HepG2 (cell line): Measurements from ENCODE around the gene ARHGEF1. TPM values are rescaled to one million over a fixed set of nuclear protein-coding genes. Genes with fewer than 3 reads are reported as not detected.

Experiments used
- ATAC-seq: fragments of 200-7000 bp; cut with Tn5 transposase; 3 replicates; pipeline ENCODE4 v1.9.1; 2020; ENCODE audit warnings: mild to moderate bottlenecking, moderate library complexity
- BruUV-seq: library from RNA; stranded (reverse); fragments of 400-500 nt; replicated peaks from 2 replicates; lab custom pipeline; 2021; lab: Mats Ljungman, UMichigan
- CTCF ChIA-PET: fragments of 300-600 bp; formaldehyde crosslinking; extraction: SDS; loops from one replicate; lab custom pipeline; 2021; ENCODE audit warnings: low total read pairs, inconsistent platforms, low intra/inter-chr PET ratio; lab: Yijun Ruan, JAX
- POLR2A ChIA-PET: fragments of 350-600 bp; sonication (Branson Sonifier 250); formaldehyde crosslinking; loops from one replicate; lab custom pipeline; 2020; ENCODE audit warnings: antibody characterized with exemption, inconsistent platforms; lab: Yijun Ruan, JAX
- DNase-seq: peaks from one replicate; pipeline ENCODE4 v3.0.0-alpha.2; 2015; ENCODE audit warnings: low spot score
- FAIRE-seq: peaks from 3 replicates; lab custom pipeline; 2011; peaks lifted over from hg19 to GRCh38; lab: Jason Lieb, UNC
- H2AFZ ChIP-seq: one replicate; pipeline ENCODE4 v1.6.1; 2011; ENCODE audit warnings: low read length, inconsistent platforms
- H3K27ac ChIP-seq: fragments of 300-600 bp; 3 replicates; pipeline ENCODE4 v1.8.0; 2011; ENCODE audit warnings: mixed run types, mild to moderate bottlenecking, mixed read lengths, low read length, inconsistent platforms; ENCODE audit not compliant: insufficient read depth; ENCODE audit errors: extremely low read length
- H3K27me3 ChIP-seq, 2 experiments: fragments of 200-600 bp in 1 of 2; 2 replicates in 1 of 2; 3 replicates in 1 of 2; pipeline versions ENCODE4 v1.6.0 to v1.8.0; 2011; ENCODE audit warnings: low read length in 2 of 2, mild to moderate bottlenecking in 2 of 2, moderate library complexity in 2 of 2, inconsistent platforms in 1 of 2; ENCODE audit not compliant: insufficient read depth in 2 of 2, control insufficient read depth in 1 of 2
- H3K36me3 ChIP-seq, 2 experiments: fragments of 200-600 bp in 1 of 2; replicated peaks in 1 of 2; 2 replicates in 1 of 2; 3 replicates in 1 of 2; pipeline versions ENCODE4 v1.5.1 to v1.8.0; 2011; ENCODE audit warnings: low read length in 2 of 2, inconsistent platforms in 1 of 2; ENCODE audit not compliant: insufficient read depth in 2 of 2, control insufficient read depth in 1 of 2
- H3K4me1 ChIP-seq: 2 replicates; pipeline ENCODE4 v1.5.1; 2012; ENCODE audit warnings: low read length, inconsistent platforms; ENCODE audit not compliant: insufficient read depth
- H3K4me2 ChIP-seq: 2 replicates; pipeline ENCODE4 v1.6.0; 2011; ENCODE audit warnings: low read depth, low read length, inconsistent platforms
- H3K4me3 ChIP-seq, 3 experiments: fragments of 200-600 bp in 1 of 3; sonication (generic), shearing (Covaris generic) in 1 of 3; replicated peaks in 1 of 3; 2 replicates each; pipeline ENCODE4 v1.5.1; 2011 to 2016; ENCODE audit warnings: low read length in 3 of 3, inconsistent platforms in 2 of 3, low read depth in 2 of 3, mild to moderate bottlenecking in 2 of 3, control low read depth in 1 of 3, mixed read lengths in 1 of 3; ENCODE audit not compliant: insufficient read depth in 1 of 3
- H3K79me2 ChIP-seq: one replicate; pipeline ENCODE4 v1.6.1; 2011; ENCODE audit warnings: low read length, inconsistent platforms; ENCODE audit not compliant: insufficient read depth
- H3K9ac ChIP-seq: 2 replicates; pipeline ENCODE4 v1.6.0; 2011; ENCODE audit warnings: mild to moderate bottlenecking, low read depth, low read length, inconsistent platforms; ENCODE audit not compliant: insufficient read depth
- H3K9me3 ChIP-seq: 2 replicates; pipeline ENCODE4 v1.5.1; 2012; ENCODE audit warnings: mild to moderate bottlenecking, low read length
- H4K20me1 ChIP-seq: 2 replicates; pipeline ENCODE4 v1.6.0; 2011; ENCODE audit warnings: inconsistent platforms, mild to moderate bottlenecking, low read length, moderate library complexity; ENCODE audit not compliant: insufficient read depth
- CEBPZ ChIP-seq: IDR thresholded peaks from 2 replicates; pipeline ENCODE4 v1.6.1; 2012; ENCODE audit warnings: low read length, improper control_type of control experiment
- MYC ChIP-seq: sonication (generic); formaldehyde crosslinking; IDR thresholded peaks from 2 replicates; pipeline ENCODE4 v1.9.0; 2021; ENCODE audit warnings: missing genetic modification reagents, borderline replicate concordance
- POLR2AphosphoS5 ChIP-seq: IDR thresholded peaks from 2 replicates; pipeline ENCODE4 v1.6.1; 2012; ENCODE audit warnings: low read depth, low read length
- PRPF4 ChIP-seq: fragments of 200-400 bp; formaldehyde crosslinking; IDR thresholded peaks from 2 replicates; pipeline ENCODE4 v1.6.1; 2016; ENCODE audit warnings: low read length, low read depth; ENCODE audit not compliant: poor library complexity, severe bottlenecking
- RAD21 ChIP-seq: fragments of 450-650 bp; formaldehyde crosslinking; IDR thresholded peaks from 2 replicates; pipeline ENCODE4 v1.5.0; 2020; ENCODE audit warnings: mild to moderate bottlenecking
- RFXAP ChIP-seq: sonication (generic); formaldehyde crosslinking; IDR thresholded peaks from 2 replicates; pipeline ENCODE4 v1.4.0; 2020; ENCODE audit warnings: missing genetic modification reagents, borderline replicate concordance
- TEAD3 ChIP-seq: optimal IDR thresholded peaks from 2 replicates; pipeline ENCODE3; 2016; ENCODE audit warnings: borderline replicate concordance
- TSC22D2 ChIP-seq: sonication (generic); formaldehyde crosslinking; IDR thresholded peaks from 2 replicates; pipeline ENCODE4 v1.5.1; 2020; ENCODE audit warnings: missing genetic modification reagents, mild to moderate bottlenecking, borderline replicate concordance
- ZBTB33 ChIP-seq: sonication (generic); formaldehyde crosslinking; IDR thresholded peaks from 2 replicates; pipeline ENCODE4 v1.4.0; 2020; ENCODE audit warnings: missing genetic modification reagents
- ZNF280B ChIP-seq: sonication (generic); formaldehyde crosslinking; IDR thresholded peaks from 2 replicates; pipeline ENCODE4 v1.5.0; 2020; ENCODE audit warnings: missing genetic modification reagents, mild to moderate bottlenecking, borderline replicate concordance
- ZNF761 ChIP-seq: sonication (generic); formaldehyde crosslinking; conservative IDR thresholded peaks from 2 replicates; pipeline ENCODE4 v1.4.0; 2020; ENCODE audit warnings: mild to moderate bottlenecking, missing genetic modification reagents
- WGBS: methylation state at CpG from one replicate; pipeline ENCODE4 v1.1.6; 2017; ENCODE audit warnings: low lambda C conversion rate; 5-methylcytosine and 5-hydroxymethylcytosine counted together
- in situ Hi-C: cut with HindIII; loops from 2 replicates; pipeline ENCODE4 v1.10.0; 2017; ENCODE audit warnings: low pct_unique_long_range_greater_than_20kb; ENCODE audit not compliant: extremely low pct_ligation_motif_present
- intact Hi-C: fragments of 100-400 bp; cut with micrococcal nuclease; formaldehyde crosslinking; loops from one replicate; pipeline ENCODE4 v1.10.0; 2022; ENCODE audit not compliant: unreplicated experiment
- polyA plus RNA-seq, 8 experiments: library from polyadenylated mRNA; depleted of rRNA in 3 of 8; stranded (reverse) in 7 of 8; unstranded in 1 of 8; fragments of >200 nt; fragmentation: Illumina TruSeq in 4 of 8; extraction: Trizol in 4 of 8; gene quantifications; 2 replicates each; pipeline versions ENCODE4 v1.2.1 to v1.2.3, GENCODE V29; 2011 to 2016; ENCODE audit warnings: low read depth in 4 of 8, missing spikeins in 1 of 8, mixed read lengths in 1 of 8; ENCODE audit not compliant: insufficient read depth in 1 of 8
- total RNA-seq, 5 experiments: library from RNA; depleted of rRNA; stranded (reverse); fragments of >200 nt; fragmentation: Illumina TruSeq; extraction: Trizol; gene quantifications; 2 replicates each; pipeline ENCODE4 v1.2.3, GENCODE V29; 2016; ENCODE audit warnings: low read depth in 1 of 5

ARHGEF1 gene
- total and polyA plus RNA-seq, 2 of the 13 experiments (the other 11 are each of a cell fraction or from before 2014, with no cell fraction given): 33.7 to 34.7 TPM

GRCh38 chr19:41872384-41872774 lies 10.6 kb upstream of the ARHGEF1 start (continued):
- TF ChIP-seq TSC22D2 (CRISPR knock-in tag): no peak
- no peak for TF ChIP-seq ZNF761 (CRISPR knock-in tag)
- no peak for TF ChIP-seq PRPF4
- TF ChIP-seq POLR2AphosphoS5: peak; percentile 38; the same call in 1 of the 2 replicates

- peaks cover 41% of the 10 kb centered on the region for H3K4me1 ChIP-seq
- peaks cover 1 to 6% of the 10 kb centered on the region in 2 experiments; a peak in 1 of 5 replicates for H3K27me3 ChIP-seq
- H4K20me1 ChIP-seq: peaks cover 48% of the 10 kb centered on the region
- FAIRE-seq (peak; percentile 79), DNase-seq (peak; percentile 72), ATAC-seq (peak; percentile 70)
- H3K9ac ChIP-seq: no peak overlapping the region
- peaks cover 1% of the 10 kb centered on the region for H3K79me2 ChIP-seq
- POLR2A ChIA-PET: interaction anchor here (1.0 to 6.9 kb wide), 7 partner anchors 9 to 203 kb away, joined by 4 to 72 read pairs (median 6); partner anchors contain the start of genes ARHGEF1, RABAC1, RPS19 and ZNF574
- intact Hi-C loops (loop anchor here (2.0 kb wide), 2 partner anchors 62 to 78 kb away; no protein-coding TSS in a partner anchor), in situ Hi-C loops (no loop called here)
- no peak overlapping the region for H3K4me3 ChIP-seq
- no TSS peak for BruUV-seq
- H3K9me3 ChIP-seq: no peaks in the 10 kb centered on the region
- no peak overlapping the region for H2AFZ ChIP-seq
- H3K27ac ChIP-seq: no peak overlapping the region
- CTCF ChIA-PET: interaction anchor here (0.7 to 2.1 kb wide), 4 partner anchors 15 to 79 kb away, joined by 3 to 14 read pairs (median 9); no protein-coding TSS in a partner anchor
- 48% methylated on average over 17 of the region's 18 CpGs for WGBS
- peaks cover 14 to 37% of the 10 kb centered on the region in 2 experiments for H3K36me3 ChIP-seq
- no peak overlapping the region for H3K4me2 ChIP-seq
- TF ChIP-seq ZBTB33 (CRISPR knock-in tag) (0 out of 2 replicates have a peak, but pooled peaks have one; percentile 38), ZNF280B (CRISPR knock-in tag) (no peak; the same call in 1 of the 2 replicates), RFXAP (CRISPR knock-in tag) (0 out of 2 replicates have a peak, but pooled peaks have one; percentile 22), TEAD3 (CRISPR knock-in tag) (peak; percentile 33), CEBPZ (no peak), RAD21 (CRISPR knock-in tag) (peak; percentile 87), MYC (CRISPR knock-in tag) (peak; percentile 30; the same call in 1 of the 2 replicates)
Observed at GRCh38 chr19:41872775-41873647, 10.0 kb upstream of the ARHGEF1 start.
